HG02870 (cell line): ENCODE results near the gene THG1L.
A peak's percentile ranks its signal among the peaks of the same experiment; 100 is the strongest.
"Not testable (repeated sequence)": the region's sequence is repeated elsewhere in the genome, so short reads cannot be mapped to it uniquely, and the experiment has no call there.

ENCODE experiments used
- ATAC-seq: cut with Tn5 transposase; IDR thresholded peaks from one replicate; pipeline ENCODE4 v1.9.1; 2021; ENCODE audit warnings: mild to moderate bottlenecking, moderate library complexity; ENCODE audit not compliant: unreplicated experiment

THG1L gene

DNA sequence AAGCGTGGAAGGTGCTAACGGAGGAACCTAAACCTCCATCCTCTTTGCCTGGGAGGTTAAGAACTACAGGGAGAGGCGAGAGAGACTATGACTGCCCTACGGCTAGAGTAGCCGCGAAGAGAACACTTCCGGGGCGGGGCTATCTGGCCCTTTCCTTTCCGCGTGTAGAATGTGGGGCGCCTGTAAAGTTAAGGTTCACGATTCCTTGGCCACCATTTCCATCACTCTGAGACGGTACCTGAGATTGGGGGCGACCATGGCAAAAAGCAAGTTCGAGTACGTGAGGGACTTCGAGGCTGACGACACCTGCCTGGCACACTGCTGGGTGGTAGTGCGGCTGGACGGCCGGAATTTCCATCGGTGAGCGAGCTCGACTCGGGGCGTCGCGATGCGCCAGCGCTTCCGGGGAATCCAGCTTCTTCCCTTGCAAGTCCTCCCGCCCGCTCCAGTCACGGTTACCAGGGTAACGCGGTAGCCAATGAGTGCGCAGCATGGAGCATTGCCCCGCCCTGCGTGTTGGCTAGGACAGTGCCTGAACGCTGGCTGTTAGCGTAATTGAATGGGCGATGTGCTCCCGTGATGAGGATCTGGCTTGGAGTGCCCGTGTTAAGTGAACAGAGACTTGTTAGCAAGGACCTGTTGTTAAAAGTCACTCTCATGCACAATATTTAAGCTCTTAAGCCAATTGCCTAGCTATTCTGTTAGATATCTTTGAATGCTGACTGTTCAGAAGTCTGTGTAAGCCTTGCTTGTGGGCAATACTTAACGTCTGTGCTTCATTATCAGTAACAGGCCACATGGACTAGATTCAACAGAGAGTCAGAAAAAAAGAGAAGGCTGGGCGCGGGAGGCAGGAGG is at the start of gene THG1L:
Gene THG1L (plus strand): TSS at position 149 of the 858 bp plus-strand sequence. CDS start 21 bp downstream, at position 170.
- ATAC-seq, result peak; percentile 88

DNA sequence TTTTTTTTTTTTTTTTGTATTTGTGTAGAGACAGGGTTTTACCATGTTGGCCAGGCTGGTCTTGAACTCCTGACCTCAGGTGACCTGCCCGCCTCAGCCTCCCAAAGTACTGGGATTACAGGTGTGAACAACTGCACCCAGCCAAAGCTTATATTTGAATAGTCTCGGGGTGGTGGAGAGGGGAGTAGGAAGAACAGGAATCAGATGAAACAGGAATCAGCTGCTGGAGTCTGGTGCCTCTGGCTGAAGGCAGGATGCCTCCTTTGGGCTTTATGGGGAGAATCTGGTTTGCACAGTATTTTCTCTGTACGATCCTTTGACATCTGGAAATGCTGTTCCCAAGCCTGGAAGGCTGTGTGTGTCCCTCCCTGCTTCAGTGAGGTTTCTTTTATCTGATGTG is 49.0 kb upstream of the THG1L start:
- no peak for ATAC-seq

DNA sequence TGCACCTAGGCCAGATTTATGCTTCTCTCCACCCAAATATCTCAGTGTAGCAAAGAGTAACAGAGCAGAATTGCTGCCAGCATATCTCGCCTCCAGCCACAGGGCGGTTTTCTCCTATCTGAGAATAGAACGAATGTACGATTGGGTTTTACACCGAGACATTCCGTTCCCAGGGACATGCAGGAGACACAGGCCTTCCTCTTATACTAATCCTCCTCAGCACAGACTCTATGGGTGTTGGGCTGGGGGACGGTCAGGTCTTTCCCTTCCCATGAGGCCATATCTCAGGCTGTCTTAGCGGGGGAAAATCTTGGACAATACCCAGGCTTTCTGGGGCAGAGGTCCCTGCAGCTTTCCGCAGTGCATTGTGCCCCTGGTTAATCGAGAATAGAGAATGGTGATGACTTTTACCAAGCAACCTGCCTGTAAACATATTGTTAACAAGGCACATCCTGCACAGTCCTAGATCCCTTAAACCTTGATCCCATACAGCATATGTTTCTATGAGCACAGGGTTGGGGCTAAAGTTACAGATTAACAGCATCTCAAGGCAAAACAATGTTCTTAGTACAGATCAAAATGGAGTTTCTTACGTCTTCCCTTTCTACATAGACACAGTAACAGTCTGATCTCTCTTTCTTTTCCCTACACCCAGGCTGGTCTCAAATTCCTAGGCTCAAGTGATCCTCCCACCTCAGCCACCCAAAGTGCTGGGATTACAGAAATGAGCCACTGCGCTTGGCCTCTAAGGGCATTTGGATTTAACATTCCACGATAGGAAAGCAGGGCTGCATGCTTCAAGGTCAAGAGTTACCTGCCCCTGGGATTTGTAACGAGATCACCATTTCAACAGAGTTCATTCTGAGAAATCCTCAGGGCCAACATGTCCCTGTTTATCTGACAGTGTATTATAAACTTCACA is 44.7 kb upstream of the THG1L start:
- ATAC-seq, result not testable (repeated sequence)

DNA sequence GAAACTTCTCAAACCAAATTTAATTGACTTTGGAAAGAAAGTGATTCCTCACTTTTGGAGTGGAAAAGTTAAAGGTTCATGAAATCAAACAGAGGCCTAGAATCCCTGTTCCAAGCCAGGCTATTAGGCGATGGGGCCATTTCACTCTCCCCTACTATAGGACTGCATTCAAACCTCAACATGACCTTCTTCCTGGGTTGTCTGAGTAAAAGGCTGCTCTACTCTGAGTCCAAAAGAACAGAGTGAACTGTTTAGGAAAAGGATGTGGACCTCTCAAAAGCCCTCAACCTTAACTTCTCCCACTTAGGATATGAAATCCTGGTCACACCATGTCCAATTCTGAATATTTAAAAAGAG is 44.0 kb upstream of the THG1L start:
- ATAC-seq, result no peak

DNA sequence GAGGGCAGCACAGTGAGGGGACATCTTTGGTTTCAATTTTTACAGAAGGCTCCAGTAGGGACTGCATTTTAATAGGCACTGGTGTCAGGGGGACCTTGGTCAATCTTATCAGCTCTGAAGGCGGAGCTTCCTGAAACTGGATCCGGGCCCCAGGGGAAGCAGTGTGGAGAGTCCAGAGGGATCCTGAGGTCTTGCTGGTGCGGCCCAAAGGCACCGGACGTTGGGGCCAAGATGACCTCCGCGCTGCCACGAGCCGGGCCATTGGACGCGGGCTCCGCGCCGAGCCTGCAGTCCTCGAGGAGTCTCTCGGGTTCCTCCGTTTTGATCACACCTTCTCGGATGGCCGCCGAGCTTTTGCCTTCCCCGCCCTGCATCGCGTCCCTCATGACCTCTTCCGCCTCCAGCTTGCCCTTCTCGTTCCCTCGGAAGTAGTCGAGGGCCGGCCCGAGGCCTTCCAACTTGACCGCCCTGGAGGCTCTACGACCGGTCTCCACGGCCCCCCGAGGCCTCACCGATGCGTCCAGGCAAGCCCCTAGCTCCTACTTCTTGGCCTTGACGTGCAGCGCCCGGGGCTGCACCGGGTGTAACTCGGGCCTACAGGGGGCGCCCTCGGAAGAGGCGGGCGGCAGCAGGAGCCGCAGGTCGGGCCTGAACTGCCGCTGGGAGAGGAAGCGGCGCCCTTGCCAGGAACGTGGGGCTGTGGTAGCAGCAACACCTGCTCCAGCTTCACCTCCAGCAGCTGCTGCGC is 41.1 kb upstream of the THG1L start:
- ATAC-seq, result no peak

DNA sequence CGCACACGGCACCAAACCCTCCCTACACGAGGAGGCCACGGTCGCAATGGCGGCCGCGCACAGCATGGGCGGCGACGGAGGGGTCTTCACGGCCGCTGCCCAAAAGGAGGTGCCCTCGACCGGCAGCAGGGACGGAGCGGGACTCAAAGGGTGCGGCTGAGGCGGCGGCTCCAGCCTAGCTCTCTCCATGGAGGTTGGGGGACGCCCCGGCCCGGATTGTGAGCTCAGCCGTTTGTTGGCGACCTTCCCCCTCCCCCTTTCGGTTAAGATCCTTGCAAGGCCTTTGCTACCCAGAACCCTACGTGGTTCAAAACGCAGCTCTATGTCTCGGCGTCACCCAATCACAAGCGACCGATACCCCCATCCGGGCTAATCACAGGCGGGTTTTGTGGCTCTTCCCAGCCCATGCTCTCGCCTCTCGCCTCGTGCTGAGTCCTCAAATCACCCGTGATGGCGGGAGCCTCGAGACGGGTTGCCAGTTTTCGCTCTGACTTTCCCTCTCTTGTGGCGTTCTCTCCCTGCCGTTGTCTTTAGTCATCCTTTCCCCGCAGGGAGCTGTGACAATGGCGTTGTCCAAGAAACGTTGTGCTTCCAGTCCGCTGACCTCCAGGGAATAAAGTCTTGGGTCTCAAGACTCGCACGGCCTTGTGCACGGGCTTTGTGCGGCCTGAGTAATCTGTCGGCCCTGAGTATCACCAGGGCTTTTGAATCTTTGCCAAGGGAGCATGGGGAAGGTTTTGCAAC is 40.4 kb upstream of the THG1L start:
- ATAC-seq, result no peak

DNA sequence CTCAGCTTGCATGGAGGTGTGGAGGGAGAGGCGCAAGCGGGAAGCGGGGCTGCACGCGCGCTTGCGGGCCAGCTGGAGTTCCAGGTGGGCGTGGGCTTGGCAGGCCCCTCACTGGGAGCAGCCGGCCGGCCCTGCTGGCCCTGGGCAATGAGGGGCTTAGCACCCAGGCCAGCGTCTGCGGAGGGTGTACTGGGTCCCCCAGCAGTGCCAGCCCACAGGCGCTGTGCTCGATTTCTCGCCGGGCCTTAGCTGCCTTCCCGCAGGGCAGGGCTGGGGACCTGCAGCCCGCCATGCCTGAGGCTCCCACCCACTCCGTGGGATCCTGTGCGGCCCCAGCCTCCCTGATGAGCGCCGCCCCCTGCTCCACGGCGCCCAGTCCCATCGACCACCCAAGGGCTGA is 37.4 kb upstream of the THG1L start:
- not testable (repeated sequence) for ATAC-seq

DNA sequence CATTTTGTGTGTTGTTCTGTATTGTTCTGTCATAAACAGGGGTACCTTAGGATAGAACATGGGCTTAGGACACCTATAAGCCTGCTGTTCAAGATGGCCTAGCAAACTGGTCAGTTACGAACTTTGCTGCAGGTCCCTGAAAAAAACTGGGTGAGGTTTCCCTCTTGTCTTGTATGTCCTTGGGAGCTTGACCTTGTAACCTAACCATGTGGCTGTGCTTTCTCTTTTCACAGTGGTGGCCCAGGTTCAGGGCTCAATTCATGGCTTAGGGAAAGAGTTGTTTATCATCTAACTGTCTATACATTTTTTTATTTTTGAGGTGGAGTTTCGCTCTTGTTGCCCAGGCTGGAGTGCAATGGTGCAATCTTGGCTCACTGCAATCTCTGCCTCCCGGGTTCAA is 35.1 kb upstream of the THG1L start:
- not testable (repeated sequence) for ATAC-seq

DNA sequence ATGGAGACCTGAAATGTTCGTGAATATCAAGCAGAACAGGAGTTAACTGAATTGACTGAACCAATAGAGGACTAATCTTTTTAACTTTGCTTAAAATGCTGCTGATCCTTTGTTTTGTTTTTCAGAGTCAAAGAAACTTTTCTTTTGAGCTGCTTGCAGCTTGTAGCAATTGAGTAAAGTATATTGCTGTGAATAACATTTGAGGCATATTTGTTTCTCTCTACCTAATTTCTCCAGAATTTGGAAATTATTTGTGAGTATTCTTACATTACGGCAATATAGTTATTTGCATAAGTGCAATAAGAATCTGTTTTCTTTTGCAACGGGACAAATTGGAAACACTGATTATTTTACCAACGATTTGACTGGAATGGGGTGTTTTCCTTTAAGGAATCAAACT is 32.5 kb upstream of the THG1L start:
- not testable (repeated sequence) for ATAC-seq

DNA sequence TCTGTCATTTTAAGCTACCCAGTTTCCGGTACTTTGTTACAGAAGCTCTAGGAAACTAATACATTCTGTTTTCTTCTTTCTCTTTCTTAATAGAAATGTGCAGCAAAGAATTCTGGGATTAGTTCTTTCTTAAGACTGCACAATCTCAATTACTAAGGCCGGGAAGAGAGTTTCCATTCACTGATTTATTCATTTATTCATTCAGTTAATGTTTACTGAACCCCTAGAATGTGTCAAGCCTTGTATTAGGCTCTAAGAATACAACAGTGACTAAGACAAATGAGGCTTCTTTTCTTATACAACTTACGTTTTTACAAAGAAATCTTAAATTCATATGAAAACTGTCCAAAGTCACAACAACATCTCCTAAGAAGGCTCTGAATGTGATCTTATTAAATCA is 27.5 kb upstream of the THG1L start:
- ATAC-seq, result no peak

DNA sequence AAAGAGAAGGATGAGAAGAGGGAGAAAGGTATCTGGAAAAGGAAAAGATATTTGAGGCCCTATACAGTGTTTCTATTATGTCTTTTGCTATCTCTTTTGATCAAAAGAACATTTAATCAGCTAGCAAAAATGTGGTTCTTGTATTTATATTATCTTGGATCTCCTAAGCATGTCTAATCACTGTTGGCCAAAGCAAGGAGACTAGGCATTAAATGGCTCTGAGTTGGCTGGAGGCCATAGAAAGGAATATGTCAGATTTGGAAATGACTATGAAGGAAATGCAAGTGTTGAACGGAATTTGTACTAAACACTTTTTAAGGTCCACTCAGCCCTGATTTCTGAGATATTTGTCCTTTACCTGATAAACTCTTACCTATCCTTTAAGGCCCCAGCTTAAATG is 22.4 kb upstream of the THG1L start:
- no peak for ATAC-seq

DNA sequence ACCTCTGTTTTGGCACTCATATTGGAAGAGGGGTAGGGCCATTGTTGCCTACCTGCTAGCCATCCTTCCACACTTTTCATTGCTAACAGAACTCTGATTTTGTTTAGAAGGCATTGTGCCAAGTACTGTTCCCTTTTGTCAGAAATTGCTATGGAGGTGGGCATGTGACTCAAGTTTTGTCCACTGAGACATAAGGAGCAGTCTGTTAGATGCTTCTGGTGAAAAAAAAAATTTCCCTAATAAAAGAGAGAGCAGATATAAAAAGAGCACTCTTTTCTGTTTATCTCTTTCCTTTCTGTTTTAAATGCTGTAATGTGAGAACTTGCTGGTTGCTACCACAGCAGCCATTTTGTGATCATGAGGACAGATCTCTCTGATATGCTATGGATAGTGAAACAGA is 21.9 kb upstream of the THG1L start:
- no peak for ATAC-seq

DNA sequence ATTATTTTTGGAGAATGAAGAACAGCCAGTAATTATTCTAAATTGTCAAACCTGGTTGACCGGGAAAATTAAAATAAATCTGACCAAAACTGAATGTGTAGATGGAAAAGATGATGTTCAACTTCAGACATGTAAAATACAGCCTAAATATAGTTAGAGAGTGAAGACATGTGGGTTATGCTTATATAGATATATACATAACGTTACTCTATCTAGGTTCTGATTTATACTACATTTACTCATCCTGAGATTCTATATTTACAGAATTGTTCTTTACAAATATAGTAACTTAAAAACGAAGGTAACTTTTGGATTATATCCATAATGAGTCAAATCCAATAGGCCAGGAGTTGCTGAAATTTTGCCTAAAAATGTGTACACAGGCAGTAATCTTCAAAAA is 20.8 kb upstream of the THG1L start:
- ATAC-seq, result no peak

DNA sequence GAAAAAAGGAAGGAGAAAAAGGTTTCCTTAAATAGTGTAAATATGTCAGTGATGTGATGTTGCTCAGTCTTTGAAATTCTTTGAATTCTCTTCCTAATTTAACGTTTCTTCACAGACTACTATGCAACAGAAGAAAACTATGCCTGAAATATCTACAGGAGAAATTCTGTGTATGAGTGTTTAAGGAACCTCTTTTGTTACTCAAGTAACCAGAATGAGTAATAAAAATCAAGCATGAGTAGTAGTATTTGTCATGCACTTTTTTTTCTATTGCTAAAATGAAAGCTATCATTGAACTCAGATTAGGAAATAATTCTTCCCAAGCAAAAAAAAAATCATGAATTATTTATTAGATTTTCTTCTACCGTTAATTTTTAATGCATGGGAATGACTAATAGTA is 20.3 kb upstream of the THG1L start:
- ATAC-seq, result peak; percentile 70

DNA sequence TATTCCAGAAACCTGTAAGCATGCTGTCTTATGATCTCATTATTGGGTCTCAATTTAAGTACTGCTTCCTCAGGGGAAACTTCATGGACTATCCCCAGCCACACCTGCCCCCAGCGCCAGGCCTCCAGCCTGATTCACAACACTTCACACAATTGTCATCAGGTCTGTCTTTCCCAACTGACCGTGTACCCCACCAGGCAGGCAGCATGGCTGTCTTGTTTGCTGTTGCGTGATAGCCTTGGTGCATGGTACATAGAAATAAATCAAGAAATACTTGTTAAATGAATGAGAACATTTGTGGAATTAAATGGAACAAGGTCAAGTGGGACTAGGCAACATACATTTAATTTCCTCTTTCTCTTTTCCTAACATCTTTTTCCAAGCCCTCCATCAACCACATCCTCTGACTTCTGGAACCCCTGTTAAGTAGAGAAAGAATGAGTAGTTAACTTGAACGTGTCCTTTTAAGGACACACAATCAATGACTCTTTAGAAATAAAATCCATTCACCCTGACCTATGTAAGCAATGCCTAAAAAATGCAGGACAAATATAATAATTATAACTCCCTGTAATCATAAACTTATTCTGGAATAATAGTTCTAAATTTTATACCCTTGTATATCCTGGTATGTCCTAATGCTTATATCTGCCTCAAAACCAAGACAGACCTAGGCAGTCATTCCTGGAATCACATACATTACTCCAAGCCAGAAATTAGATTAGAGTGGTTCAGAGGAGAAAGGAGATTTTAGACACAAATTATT is 17.2 kb upstream of the THG1L start:
- no peak for ATAC-seq

DNA sequence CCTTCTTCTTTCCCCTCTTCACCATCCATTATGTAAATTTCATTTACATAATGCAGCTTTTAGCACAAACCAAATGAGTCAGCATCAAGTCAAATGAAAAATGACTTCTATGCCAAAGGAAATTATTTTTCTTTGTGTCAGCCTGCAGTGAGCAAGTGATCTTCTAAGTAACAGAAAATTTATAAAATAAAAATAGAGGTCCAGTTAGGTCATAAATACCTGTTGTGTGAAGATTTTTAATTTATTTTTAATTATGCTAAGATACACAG is 16.7 kb upstream of the THG1L start:
- no peak for ATAC-seq

DNA sequence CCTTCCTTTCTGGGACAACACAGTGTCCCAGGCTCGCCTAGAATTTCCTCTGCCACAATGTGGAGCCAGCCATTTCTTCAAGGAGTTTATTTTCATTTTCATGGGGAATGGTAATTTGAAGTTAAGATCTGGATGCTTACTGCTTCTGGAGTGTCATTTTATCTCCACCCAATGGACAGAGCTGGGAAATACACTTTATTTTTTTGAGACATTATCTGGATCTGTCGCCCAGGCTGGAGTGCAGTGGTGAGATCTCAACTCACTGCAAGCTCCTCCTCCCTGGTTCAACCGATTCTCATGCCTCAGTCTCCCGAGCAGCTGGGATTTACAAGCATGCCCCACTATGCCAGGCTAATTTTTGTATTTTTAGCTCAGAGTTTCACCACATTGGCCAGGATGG is 12.7 kb upstream of the THG1L start:
- peak; percentile 76 for ATAC-seq

DNA sequence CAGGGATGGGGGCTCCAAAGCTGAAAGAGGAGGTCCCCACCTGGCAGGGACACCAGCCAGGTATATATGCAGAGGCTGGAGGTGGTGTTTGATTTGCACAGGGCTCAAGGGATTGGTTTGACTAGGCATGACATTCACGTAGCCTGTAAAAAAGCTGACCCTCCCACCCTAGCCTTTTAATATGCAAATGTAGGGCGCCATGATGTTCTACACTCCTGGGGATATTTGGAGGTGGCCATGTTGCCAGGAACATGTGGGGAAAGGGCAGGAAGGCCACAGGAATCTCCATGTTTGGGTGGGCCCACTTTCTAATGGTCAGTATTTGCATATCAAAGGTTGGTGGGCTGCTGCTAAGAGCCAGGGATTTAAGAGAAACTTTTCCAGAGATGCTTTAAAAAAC is 12.0 kb upstream of the THG1L start:
- ATAC-seq, result no peak

DNA sequence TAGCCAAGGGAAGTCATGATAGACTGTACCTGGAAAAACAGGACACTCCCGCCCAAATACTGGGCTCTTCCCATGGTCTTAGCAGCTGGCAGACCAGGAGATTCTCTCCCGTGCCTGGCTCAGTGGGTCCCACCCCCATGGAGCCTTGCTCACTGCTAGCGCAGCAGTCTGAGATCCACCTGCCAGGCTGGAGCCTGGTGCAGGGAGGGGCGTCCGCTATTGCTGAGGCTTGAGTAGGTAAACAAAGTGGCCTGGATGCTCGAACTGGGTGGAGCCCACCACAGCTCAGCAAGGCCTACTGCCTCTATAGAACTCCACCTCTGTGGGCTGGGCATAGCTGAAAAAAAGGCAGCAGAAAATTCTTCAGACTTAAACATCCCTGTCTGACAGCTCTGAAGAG is 10.1 kb upstream of the THG1L start:
- no peak for ATAC-seq

DNA sequence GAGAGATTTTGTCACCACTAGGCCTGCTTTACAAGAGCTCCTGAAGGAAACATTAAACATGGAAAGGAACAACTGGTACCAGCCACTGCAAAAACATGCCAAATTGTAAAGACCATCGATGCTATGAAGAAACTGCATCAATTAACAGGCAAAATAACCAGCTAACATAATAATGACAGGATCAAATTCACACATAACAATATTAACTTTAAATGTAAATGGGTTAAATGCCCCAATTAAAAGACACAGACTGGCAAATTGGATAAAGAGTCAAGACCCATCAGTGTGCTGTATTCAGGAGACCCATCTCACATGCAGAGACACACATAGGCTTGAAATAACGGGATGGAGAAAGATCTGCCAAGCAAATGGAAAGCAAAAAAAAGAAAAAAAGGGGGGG is 8.3 kb upstream of the THG1L start:
- ATAC-seq, result not testable (repeated sequence)
